GM23338 (cell line): ENCODE measurements around the gene PHF24. TPM values are rescaled to one million over a fixed set of nuclear protein-coding genes. Genes with fewer than 3 reads are reported as not detected.

Experiments used
- ATAC-seq: fragments of 200-7000 bp; cut with Tn5 transposase; 3 replicates; pipeline ENCODE4 v1.9.1; 2020
- DNase-seq: peaks from one replicate; pipeline ENCODE4 v3.0.0-alpha.2; 2015; ENCODE audit warnings: low spot score
- H2AFZ ChIP-seq: fragments of 200-600 bp; sonication (generic); 2 replicates; pipeline ENCODE4 v1.8.0; 2016; ENCODE audit warnings: antibody characterized with exemption, mild to moderate bottlenecking, moderate library complexity
- H3F3A ChIP-seq: fragments of 200-600 bp; sonication (generic); replicated peaks from 2 replicates; pipeline ENCODE4 v1.8.0; 2017; ENCODE audit warnings: antibody characterized with exemption, mixed run types, low read depth
- H3K27ac ChIP-seq: fragments of 200-600 bp; sonication (generic); 2 replicates; pipeline ENCODE4 v1.6.1; 2016; ENCODE audit warnings: low read depth
- H3K27me3 ChIP-seq: fragments of 200-600 bp; sonication (generic); 2 replicates; pipeline ENCODE4 v1.8.0; 2016; ENCODE audit warnings: mild to moderate bottlenecking, mixed run types, moderate library complexity; ENCODE audit not compliant: insufficient read depth
- H3K36me3 ChIP-seq: fragments of 200-600 bp; sonication (generic); 2 replicates; pipeline ENCODE4 v1.8.0; 2016; ENCODE audit warnings: mild to moderate bottlenecking; ENCODE audit not compliant: insufficient read depth
- H3K4me1 ChIP-seq: fragments of 200-600 bp; sonication (generic); 2 replicates; pipeline ENCODE4 v1.8.0; 2016; ENCODE audit warnings: mild to moderate bottlenecking, moderate library complexity; ENCODE audit not compliant: insufficient read depth
- H3K4me2 ChIP-seq: fragments of 200-600 bp; sonication (generic); 2 replicates; pipeline ENCODE4 v1.7.1; 2017; ENCODE audit warnings: mixed run types
- H3K4me3 ChIP-seq: fragments of 200-600 bp; sonication (generic); 2 replicates; pipeline ENCODE4 v1.6.1; 2016; ENCODE audit warnings: mixed run types
- H3K79me2 ChIP-seq: fragments of 200-600 bp; sonication (generic); replicated peaks from 2 replicates; pipeline ENCODE4 v1.8.0; 2017; ENCODE audit warnings: mild to moderate bottlenecking; ENCODE audit not compliant: insufficient read depth
- H3K9me2 ChIP-seq: fragments of 200-600 bp; sonication (generic); 2 replicates; pipeline ENCODE4 v1.8.0; 2017; ENCODE audit not compliant: insufficient read depth
- H4K20me1 ChIP-seq: fragments of 200-600 bp; sonication (generic); replicated peaks from 2 replicates; pipeline ENCODE4 v1.8.0; 2017; ENCODE audit warnings: mild to moderate bottlenecking; ENCODE audit not compliant: insufficient read depth
- H3K27ac Mint-ChIP-seq: 2 replicates; pipeline ENCODE4 v1.8.0; 2020; ENCODE audit warnings: inconsistent platforms, mild to moderate bottlenecking, moderate library complexity, mixed read lengths
- H3K27me3 Mint-ChIP-seq: 3 replicates; pipeline ENCODE4 v1.8.0; 2022; ENCODE audit warnings: low read depth, mild to moderate bottlenecking, moderate library complexity, mixed read lengths, inconsistent platforms; ENCODE audit not compliant: insufficient read depth, poor library complexity
- H3K36me3 Mint-ChIP-seq: 3 replicates; pipeline ENCODE4 v1.8.0; 2021; ENCODE audit warnings: low read depth, mild to moderate bottlenecking, inconsistent platforms, moderate library complexity, mixed read lengths
- H3K4me1 Mint-ChIP-seq: 3 replicates; pipeline ENCODE4 v1.8.0; 2020; ENCODE audit warnings: mild to moderate bottlenecking, inconsistent platforms, mixed read lengths
- H3K4me3 Mint-ChIP-seq: 3 replicates; pipeline ENCODE4 v1.8.0; 2021; ENCODE audit warnings: moderate library complexity, mild to moderate bottlenecking, inconsistent platforms, mixed read lengths
- H3K9me3 Mint-ChIP-seq: 3 replicates; pipeline ENCODE4 v1.8.0; 2020; ENCODE audit warnings: moderate library complexity, mild to moderate bottlenecking, inconsistent platforms, mixed read lengths
- JUNB ChIP-seq: IDR thresholded peaks from one replicate; pipeline ENCODE4 v1.6.1; 2016; ENCODE audit warnings: antibody characterized with exemption; ENCODE audit not compliant: unreplicated experiment
- polyA plus RNA-seq: library from polyadenylated mRNA; unstranded; fragments of >200 nt; fragmentation: Nextera tagmentation; extraction: Ambion mirVana; gene quantifications from 2 replicates; pipeline ENCODE4 v1.2.1, GENCODE V29; 2016
- total RNA-seq: library from RNA; depleted of rRNA; stranded (reverse); fragments of >200 nt; shearing (Covaris generic); gene quantifications from 2 replicates; pipeline ENCODE4 v1.2.3, GENCODE V29; 2014
- TF ChIP-seq, protein P1 (sequence below): fragments of 250-450 bp; sonication (Bioruptor Pico); IDR thresholded peaks from 2 replicates; pipeline ENCODE4 v1.5.0; 2020; ENCODE audit warnings: mild to moderate bottlenecking, moderate library complexity
- TF ChIP-seq, protein P2 (sequence below), 2 experiments: fragments of 200-600 bp in 1 of 2; sonication (generic) in 1 of 2; conservative IDR thresholded peaks; 2 replicates each; pipeline versions ENCODE4 v1.5.1 to v1.6.1; 2016 to 2017; ENCODE audit warnings: antibody characterized with exemption in 2 of 2, low read depth in 2 of 2, mild to moderate bottlenecking in 2 of 2, moderate library complexity in 1 of 2

The PHF24 gene
- total and polyA plus RNA-seq, 2 experiments from 2014 or later = 0.05 to 0.14 TPM

DNA sequence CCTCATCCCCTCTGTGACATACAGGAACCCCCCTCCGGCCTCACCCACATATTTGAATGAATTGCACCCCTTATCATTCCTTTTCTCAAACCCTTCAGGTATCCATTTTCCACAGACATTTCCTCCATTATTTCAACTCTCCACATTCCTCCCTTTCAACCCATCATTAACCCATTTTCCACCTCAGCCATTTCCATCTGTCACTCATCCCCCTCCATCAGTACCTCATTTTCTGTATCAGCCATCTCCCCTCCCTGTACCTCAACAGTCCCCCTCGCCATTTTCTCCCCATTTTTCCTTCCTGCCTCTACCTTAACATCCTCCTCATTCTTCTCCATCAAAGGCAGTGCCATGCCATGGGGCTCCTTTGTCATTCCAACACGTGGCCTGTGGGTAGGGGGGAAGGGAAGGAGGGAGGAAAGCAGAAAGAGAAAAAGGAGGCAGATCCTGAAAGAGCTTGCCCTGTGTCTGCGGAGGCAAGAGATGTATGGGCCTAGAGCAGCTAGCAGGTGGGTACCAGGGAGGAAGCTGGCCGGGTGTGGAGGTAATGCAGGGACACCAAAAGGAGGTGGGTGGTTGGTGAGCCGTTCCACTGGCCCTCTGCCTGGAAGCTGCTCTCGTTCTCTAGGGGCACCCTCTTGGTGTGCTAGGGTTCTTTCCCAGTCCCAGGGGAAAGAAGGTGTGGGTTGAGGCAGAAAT, 33.0 kb downstream of the PHF24 start (continued):
- TF ChIP-seq, protein P1, sequence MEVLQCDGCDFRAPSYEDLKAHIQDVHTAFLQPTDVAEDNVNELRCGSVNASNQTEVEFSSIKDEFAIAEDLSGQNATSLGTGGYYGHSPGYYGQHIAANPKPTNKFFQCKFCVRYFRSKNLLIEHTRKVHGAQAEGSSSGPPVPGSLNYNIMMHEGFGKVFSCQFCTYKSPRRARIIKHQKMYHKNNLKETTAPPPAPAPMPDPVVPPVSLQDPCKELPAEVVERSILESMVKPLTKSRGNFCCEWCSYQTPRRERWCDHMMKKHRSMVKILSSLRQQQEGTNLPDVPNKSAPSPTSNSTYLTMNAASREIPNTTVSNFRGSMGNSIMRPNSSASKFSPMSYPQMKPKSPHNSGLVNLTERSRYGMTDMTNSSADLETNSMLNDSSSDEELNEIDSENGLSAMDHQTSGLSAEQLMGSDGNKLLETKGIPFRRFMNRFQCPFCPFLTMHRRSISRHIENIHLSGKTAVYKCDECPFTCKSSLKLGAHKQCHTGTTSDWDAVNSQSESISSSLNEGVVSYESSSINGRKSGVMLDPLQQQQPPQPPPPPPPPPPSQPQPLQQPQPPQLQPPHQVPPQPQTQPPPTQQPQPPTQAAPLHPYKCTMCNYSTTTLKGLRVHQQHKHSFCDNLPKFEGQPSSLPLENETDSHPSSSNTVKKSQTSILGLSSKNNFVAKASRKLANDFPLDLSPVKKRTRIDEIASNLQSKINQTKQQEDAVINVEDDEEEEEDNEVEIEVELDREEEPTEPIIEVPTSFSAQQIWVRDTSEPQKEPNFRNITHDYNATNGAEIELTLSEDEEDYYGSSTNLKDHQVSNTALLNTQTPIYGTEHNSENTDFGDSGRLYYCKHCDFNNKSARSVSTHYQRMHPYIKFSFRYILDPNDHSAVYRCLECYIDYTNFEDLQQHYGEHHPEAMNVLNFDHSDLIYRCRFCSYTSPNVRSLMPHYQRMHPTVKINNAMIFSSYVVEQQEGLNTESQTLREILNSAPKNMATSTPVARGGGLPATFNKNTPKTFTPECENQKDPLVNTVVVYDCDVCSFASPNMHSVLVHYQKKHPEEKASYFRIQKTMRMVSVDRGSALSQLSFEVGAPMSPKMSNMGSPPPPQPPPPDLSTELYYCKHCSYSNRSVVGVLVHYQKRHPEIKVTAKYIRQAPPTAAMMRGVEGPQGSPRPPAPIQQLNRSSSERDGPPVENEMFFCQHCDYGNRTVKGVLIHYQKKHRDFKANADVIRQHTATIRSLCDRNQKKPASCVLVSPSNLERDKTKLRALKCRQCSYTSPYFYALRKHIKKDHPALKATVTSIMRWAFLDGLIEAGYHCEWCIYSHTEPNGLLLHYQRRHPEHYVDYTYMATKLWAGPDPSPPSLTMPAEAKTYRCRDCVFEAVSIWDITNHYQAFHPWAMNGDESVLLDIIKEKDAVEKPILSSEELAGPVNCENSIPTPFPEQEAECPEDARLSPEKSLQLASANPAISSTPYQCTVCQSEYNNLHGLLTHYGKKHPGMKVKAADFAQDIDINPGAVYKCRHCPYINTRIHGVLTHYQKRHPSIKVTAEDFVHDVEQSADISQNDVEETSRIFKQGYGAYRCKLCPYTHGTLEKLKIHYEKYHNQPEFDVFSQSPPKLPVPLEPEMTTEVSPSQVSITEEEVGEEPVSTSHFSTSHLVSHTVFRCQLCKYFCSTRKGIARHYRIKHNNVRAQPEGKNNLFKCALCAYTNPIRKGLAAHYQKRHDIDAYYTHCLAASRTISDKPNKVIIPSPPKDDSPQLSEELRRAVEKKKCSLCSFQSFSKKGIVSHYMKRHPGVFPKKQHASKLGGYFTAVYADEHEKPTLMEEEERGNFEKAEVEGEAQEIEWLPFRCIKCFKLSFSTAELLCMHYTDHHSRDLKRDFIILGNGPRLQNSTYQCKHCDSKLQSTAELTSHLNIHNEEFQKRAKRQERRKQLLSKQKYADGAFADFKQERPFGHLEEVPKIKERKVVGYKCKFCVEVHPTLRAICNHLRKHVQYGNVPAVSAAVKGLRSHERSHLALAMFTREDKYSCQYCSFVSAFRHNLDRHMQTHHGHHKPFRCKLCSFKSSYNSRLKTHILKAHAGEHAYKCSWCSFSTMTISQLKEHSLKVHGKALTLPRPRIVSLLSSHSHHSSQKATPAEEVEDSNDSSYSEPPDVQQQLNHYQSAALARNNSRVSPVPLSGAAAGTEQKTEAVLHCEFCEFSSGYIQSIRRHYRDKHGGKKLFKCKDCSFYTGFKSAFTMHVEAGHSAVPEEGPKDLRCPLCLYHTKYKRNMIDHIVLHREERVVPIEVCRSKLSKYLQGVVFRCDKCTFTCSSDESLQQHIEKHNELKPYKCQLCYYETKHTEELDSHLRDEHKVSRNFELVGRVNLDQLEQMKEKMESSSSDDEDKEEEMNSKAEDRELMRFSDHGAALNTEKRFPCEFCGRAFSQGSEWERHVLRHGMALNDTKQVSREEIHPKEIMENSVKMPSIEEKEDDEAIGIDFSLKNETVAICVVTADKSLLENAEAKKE (CRISPR knock-in tag) = no peak

DNA sequence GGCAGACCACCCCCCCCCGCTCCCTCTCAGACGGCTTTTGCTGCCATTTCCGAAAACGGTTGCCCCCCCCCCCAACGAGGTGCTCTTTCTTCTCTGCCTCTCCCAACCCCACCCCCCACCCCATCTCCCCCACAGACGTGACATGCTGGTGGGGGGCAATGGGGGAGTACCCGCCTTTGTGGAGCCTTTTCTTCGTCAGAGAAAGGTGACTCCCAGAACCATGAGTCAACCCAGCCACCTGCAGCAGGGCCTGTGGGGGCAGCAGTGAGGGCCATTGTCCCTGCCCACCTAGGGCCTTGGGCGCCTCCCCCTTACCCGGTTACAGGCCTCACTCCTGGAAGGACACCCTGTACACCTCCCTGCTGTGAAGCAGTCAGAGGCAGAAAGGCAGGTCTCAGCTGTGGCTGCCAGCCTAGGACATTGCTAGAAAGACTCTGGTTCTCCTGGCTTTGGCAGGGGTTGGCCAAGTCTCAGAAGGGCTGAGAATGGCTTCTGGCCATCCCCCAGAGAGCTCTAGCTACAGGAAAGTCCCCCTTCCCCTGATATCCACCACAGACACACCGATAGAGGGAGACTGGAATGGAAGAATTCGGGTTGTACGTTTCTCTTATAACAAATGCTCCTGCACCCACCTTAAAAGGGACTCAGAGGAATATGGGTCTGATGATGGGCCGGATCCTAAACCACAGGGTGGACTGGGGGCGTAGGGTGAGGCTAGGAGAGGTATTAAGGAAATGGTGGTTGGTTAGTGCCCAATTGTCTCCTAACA, 33.7 kb downstream of the PHF24 start:
- H3K27ac Mint-ChIP-seq = peak overlapping the region; percentile 86

More for the DNA sequence above, 33.7 kb downstream of the PHF24 start:
- peaks cover 55% of the 10 kb centered on the region for H3K4me1 ChIP-seq
- peak; percentile 61 for DNase-seq
- TF ChIP-seq, protein P2, sequence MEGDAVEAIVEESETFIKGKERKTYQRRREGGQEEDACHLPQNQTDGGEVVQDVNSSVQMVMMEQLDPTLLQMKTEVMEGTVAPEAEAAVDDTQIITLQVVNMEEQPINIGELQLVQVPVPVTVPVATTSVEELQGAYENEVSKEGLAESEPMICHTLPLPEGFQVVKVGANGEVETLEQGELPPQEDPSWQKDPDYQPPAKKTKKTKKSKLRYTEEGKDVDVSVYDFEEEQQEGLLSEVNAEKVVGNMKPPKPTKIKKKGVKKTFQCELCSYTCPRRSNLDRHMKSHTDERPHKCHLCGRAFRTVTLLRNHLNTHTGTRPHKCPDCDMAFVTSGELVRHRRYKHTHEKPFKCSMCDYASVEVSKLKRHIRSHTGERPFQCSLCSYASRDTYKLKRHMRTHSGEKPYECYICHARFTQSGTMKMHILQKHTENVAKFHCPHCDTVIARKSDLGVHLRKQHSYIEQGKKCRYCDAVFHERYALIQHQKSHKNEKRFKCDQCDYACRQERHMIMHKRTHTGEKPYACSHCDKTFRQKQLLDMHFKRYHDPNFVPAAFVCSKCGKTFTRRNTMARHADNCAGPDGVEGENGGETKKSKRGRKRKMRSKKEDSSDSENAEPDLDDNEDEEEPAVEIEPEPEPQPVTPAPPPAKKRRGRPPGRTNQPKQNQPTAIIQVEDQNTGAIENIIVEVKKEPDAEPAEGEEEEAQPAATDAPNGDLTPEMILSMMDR (conservative IDR thresholded peaks at IDR 0.05; ENCODE audit: low read depth in 2 of 2) = peak; percentile 31 to 48; a peak in 3 of 4 replicates
- TF ChIP-seq JUNB = no peak
- no peak overlapping the region for H2AFZ ChIP-seq
- H3K9me2 ChIP-seq = no peaks in the 10 kb centered on the region
- Mint-ChIP-seq H3K4me3 (peak overlapping the region; percentile 88), H3K27me3 (peaks cover 13% of the 10 kb centered on the region), H3K36me3 (peaks cover 40% of the 10 kb centered on the region), H3K4me1 (peaks cover 61% of the 10 kb centered on the region), H3K9me3 (no peaks in the 10 kb centered on the region; the same call in 1 of the 3 replicates)
- H3K27me3 ChIP-seq = no peaks in the 10 kb centered on the region
- no peaks in the 10 kb centered on the region; the same call in none of the 2 replicates for H3F3A ChIP-seq
- H4K20me1 ChIP-seq = no peaks in the 10 kb centered on the region
- H3K4me3 ChIP-seq = peak overlapping the region; percentile 85
- peak; percentile 5 for ATAC-seq
- H3K27ac ChIP-seq = no peak overlapping the region
- H3K79me2 ChIP-seq = peaks cover 5% of the 10 kb centered on the region; the same call in 1 of the 2 replicates
- peak overlapping the region; percentile 96 for H3K4me2 ChIP-seq
- H3K36me3 ChIP-seq = peaks cover 11% of the 10 kb centered on the region
